Measurements from ENCODE around the gene F2RL1.
A peak's percentile ranks its signal among the peaks of the same experiment; 100 is the strongest.

Gene F2RL1

GRCh38 chr5:76867038-76867437, 48.2 kb downstream of the F2RL1 start:
- TF ChIP-seq TEAD4 (IDR thresholded peaks at IDR 0.05) (no peak), REST (IDR thresholded peaks at IDR 0.05; ENCODE audit: low read depth) (no peak), RAD21 (IDR thresholded peaks at IDR 0.05; ENCODE audit: low read depth) (no peak), EGR1 (IDR thresholded peaks at IDR 0.05) (no peak), MAX (IDR thresholded peaks at IDR 0.05) (no peak), CEBPB (IDR thresholded peaks at IDR 0.05) (no peak), CREB1 (IDR thresholded peaks at IDR 0.05; ENCODE audit: low read depth) (no peak), YY1 (IDR thresholded peaks at IDR 0.05; ENCODE audit: low read depth) (no peak), TAF1 (IDR thresholded peaks at IDR 0.05; ENCODE audit: low read depth) (no peak), USF1 (IDR thresholded peaks at IDR 0.05) (no peak), ZBTB7A (IDR thresholded peaks at IDR 0.05; ENCODE audit: low read depth) (no peak), TCF12 (IDR thresholded peaks at IDR 0.05; ENCODE audit: low read depth) (no peak)

- peak; percentile 93 for TF ChIP-seq RAD21 (IDR thresholded peaks at IDR 0.05; ENCODE audit: low read depth)
- TF ChIP-seq CREB1 (IDR thresholded peaks at IDR 0.05; ENCODE audit: low read depth) = no peak
These were observed 49.2 kb downstream of the F2RL1 start for GRCh38 chr5:76867827-76868693.

- TF ChIP-seq NFIC (IDR thresholded peaks at IDR 0.05) (no peak), FOXM1 (IDR thresholded peaks at IDR 0.05; ENCODE audit: borderline replicate concordance, low read depth) (no peak), USF1 (IDR thresholded peaks at IDR 0.05) (no peak), ZBTB7A (IDR thresholded peaks at IDR 0.05; ENCODE audit: low read depth) (no peak), MAX (IDR thresholded peaks at IDR 0.05) (no peak), EGR1 (IDR thresholded peaks at IDR 0.05) (no peak), CREB1 (IDR thresholded peaks at IDR 0.05; ENCODE audit: low read depth) (no peak), TEAD4 (IDR thresholded peaks at IDR 0.05) (no peak), TAF1 (IDR thresholded peaks at IDR 0.05; ENCODE audit: low read depth) (no peak), RAD21 (IDR thresholded peaks at IDR 0.05; ENCODE audit: low read depth) (no peak), EP300 (IDR thresholded peaks at IDR 0.05; ENCODE audit: borderline replicate concordance) (no peak), TCF12 (IDR thresholded peaks at IDR 0.05; ENCODE audit: low read depth) (no peak), YY1 (IDR thresholded peaks at IDR 0.05; ENCODE audit: low read depth) (no peak), CEBPB (IDR thresholded peaks at IDR 0.05) (no peak), REST (IDR thresholded peaks at IDR 0.05; ENCODE audit: low read depth) (no peak)
These were observed 51.2 kb downstream of the F2RL1 start for GRCh38 chr5:76870046-76870445.

- TF ChIP-seq NFIC (IDR thresholded peaks at IDR 0.05) (no peak), RAD21 (IDR thresholded peaks at IDR 0.05; ENCODE audit: low read depth) (no peak)
These were observed 55.3 kb downstream of the F2RL1 start for GRCh38 chr5:76874088-76874581.
